Cardiac fibroblast (primary cell): ENCODE measurements around the gene TRIP4.
"Not testable (repeated sequence)": the region's sequence is repeated elsewhere in the genome, so short reads cannot be mapped to it uniquely, and the experiment has no call there.

Source experiments
- DNase-seq, 2 donors: peaks; one replicate each; pipeline versions ENCODE4 v3.0.0 to v3.0.0-alpha.2; 2010; ENCODE audit warnings: low read depth in 2 of 2
- H3K4me3 ChIP-seq, 2 donors: replicated peaks in 1 of 2; 1 replicate in 1 of 2; 2 replicates in 1 of 2; pipeline ENCODE4 v1.5.1; 2011; ENCODE audit warnings: low read depth in 2 of 2, low read length in 2 of 2, mild to moderate bottlenecking in 2 of 2, moderate library complexity in 1 of 2
- CTCF ChIP-seq: IDR thresholded peaks from one replicate; pipeline ENCODE4 v1.5.1; 2011; ENCODE audit warnings: low read depth, mild to moderate bottlenecking, low read length, inconsistent platforms

Gene TRIP4

GRCh38 chr15:64387562-64388168 is at the start of gene TRIP4:
TRIP4 (plus strand) TSS chr15:64387836; CDS start chr15:64387864, 28 bp downstream.
- peak; percentile 21 for TF ChIP-seq CTCF
- peak; percentile 98 for DNase-seq
- H3K4me3 ChIP-seq, result peak within 1 kb of the TSS; percentile 77 to 94

DNA sequence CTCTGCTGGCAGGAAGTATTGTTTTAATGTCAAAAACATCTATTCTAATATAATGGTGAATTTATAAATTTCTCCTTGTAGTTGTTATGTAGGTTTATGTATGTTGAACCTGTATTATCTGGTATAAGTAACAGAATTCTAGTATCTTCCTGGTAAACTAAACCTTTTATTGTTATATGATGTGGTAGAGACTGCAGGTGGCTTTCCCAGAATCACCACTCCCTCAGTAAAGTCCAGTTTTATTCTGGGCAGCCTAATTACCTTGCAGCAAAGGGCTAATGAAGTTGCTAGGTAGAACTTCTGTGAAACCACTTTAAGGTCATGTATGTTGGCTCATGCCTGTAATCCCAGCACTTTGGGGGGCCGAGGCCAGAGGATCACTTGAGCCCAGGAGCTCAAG is 47.3 kb upstream of the TRIP4 start:
- no peak overlapping the region for H3K4me3 ChIP-seq
- no peak for DNase-seq
- no peak for TF ChIP-seq CTCF

- no peak for TF ChIP-seq CTCF
- no peak for DNase-seq
- H3K4me3 ChIP-seq, result no peak overlapping the region
These were observed 45.7 kb upstream of the TRIP4 start for GRCh38 chr15:64341961-64342360.

- peak; percentile 13 to 43 for DNase-seq
- H3K4me3 ChIP-seq, result no peak overlapping the region
- no peak for TF ChIP-seq CTCF
These were observed 44.4 kb upstream of the TRIP4 start for GRCh38 chr15:64343222-64343621.

- DNase-seq, result peak in 1 of 2 donors; percentile 61
- no peak for TF ChIP-seq CTCF
- no peak overlapping the region for H3K4me3 ChIP-seq
These were observed 43.8 kb upstream of the TRIP4 start for GRCh38 chr15:64343841-64344240.

GRCh38 chr15:64344651-64345294 is 42.9 kb upstream of the TRIP4 start:
- peak; percentile 27 to 36 for DNase-seq
- H3K4me3 ChIP-seq, result no peak overlapping the region
- no peak for TF ChIP-seq CTCF

GRCh38 chr15:64346242-64346641 is 41.4 kb upstream of the TRIP4 start:
- not testable (repeated sequence) for DNase-seq, H3K4me3 ChIP-seq
